GM12801 (cell line): ENCODE results near the gene SMIM26.

Experiments
- CTCF ChIP-seq: IDR thresholded peaks from one replicate; pipeline ENCODE4 v1.5.1; 2011; ENCODE audit warnings: control low read depth; ENCODE audit not compliant: insufficient read length; ENCODE audit errors: extremely low read depth

The SMIM26 gene

GRCh38 chr20:18614244-18614643 lies 47.0 kb downstream of the SMIM26 start:
- no peak for TF ChIP-seq CTCF

GRCh38 chr20:18615020-18615650 lies 47.9 kb downstream of the SMIM26 start:
- TF ChIP-seq CTCF: no peak
